DOHH2 (cell line): ENCODE results near the gene SLC1A3.

Source experiments
- H3F3A ChIP-seq: fragments of 200-600 bp; sonication (generic), shearing (Covaris generic); 2 replicates; pipeline ENCODE4 v1.6.0; 2016; ENCODE audit warnings: antibody characterized with exemption, mild to moderate bottlenecking; ENCODE audit not compliant: control insufficient read depth, insufficient read depth
- H3K27ac ChIP-seq: fragments of 200-600 bp; sonication (generic); 2 replicates; pipeline ENCODE4 v1.5.1; 2014; ENCODE audit warnings: low read depth, mild to moderate bottlenecking, low read length, moderate library complexity
- H3K27me3 ChIP-seq: fragments of 200-600 bp; sonication (generic); 2 replicates; pipeline ENCODE4 v1.6.1; 2014; ENCODE audit warnings: mild to moderate bottlenecking, low read length, mixed read lengths; ENCODE audit not compliant: control insufficient read depth
- H3K36me3 ChIP-seq: fragments of 200-600 bp; sonication (generic); 2 replicates; pipeline ENCODE4 v1.6.1; 2014; ENCODE audit warnings: mild to moderate bottlenecking, low read length, moderate library complexity, mixed read lengths; ENCODE audit not compliant: control insufficient read depth
- H3K4me1 ChIP-seq: fragments of 200-600 bp; sonication (generic); 2 replicates; pipeline ENCODE4 v1.6.1; 2014; ENCODE audit warnings: mild to moderate bottlenecking, low read length, mixed read lengths; ENCODE audit not compliant: control insufficient read depth
- H3K4me2 ChIP-seq: fragments of 200-600 bp; sonication (generic); 2 replicates; pipeline ENCODE4 v1.6.0; 2014; ENCODE audit warnings: mild to moderate bottlenecking, low read length, moderate library complexity
- H3K4me3 ChIP-seq: fragments of 200-600 bp; sonication (generic); 2 replicates; pipeline ENCODE4 v1.5.1; 2014; ENCODE audit warnings: mild to moderate bottlenecking, low read length, mixed read lengths
- H3K79me2 ChIP-seq: fragments of 200-600 bp; sonication (generic); 2 replicates; pipeline ENCODE4 v1.6.1; 2014; ENCODE audit warnings: mild to moderate bottlenecking, low read length, mixed read lengths; ENCODE audit not compliant: control insufficient read depth
- H3K9me2 ChIP-seq: fragments of 200-600 bp; sonication (generic); replicated peaks from 2 replicates; pipeline ENCODE4 v1.6.1; 2014; ENCODE audit warnings: mild to moderate bottlenecking, low read length, mixed read lengths; ENCODE audit not compliant: control insufficient read depth
- H3K9me3 ChIP-seq: fragments of 200-600 bp; sonication (generic); 2 replicates; pipeline ENCODE4 v1.6.1; 2014; ENCODE audit warnings: antibody characterized with exemption, low read length, mixed read lengths; ENCODE audit not compliant: control insufficient read depth, insufficient read depth
- H4K20me1 ChIP-seq: fragments of 200-600 bp; sonication (generic); 2 replicates; pipeline ENCODE4 v1.6.0; 2014; ENCODE audit warnings: low read depth, mild to moderate bottlenecking, antibody characterized with exemption, low read length, moderate library complexity; ENCODE audit not compliant: control insufficient read depth, insufficient read depth
- CTCF ChIP-seq: fragments of 200-600 bp; sonication (generic); IDR thresholded peaks from one replicate; pipeline ENCODE4 v1.5.1; 2014; ENCODE audit warnings: antibody characterized with exemption, mild to moderate bottlenecking, low read depth, low read length; ENCODE audit not compliant: poor library complexity, severe bottlenecking
- EZH2phosphoT487 ChIP-seq: fragments of 200-600 bp; sonication (generic); IDR thresholded peaks from 2 replicates; pipeline ENCODE4 v1.6.1; 2017; ENCODE audit warnings: borderline replicate concordance, mild to moderate bottlenecking, antibody characterized with exemption, low read length, moderate library complexity, mixed read lengths

SLC1A3 gene

DNA sequence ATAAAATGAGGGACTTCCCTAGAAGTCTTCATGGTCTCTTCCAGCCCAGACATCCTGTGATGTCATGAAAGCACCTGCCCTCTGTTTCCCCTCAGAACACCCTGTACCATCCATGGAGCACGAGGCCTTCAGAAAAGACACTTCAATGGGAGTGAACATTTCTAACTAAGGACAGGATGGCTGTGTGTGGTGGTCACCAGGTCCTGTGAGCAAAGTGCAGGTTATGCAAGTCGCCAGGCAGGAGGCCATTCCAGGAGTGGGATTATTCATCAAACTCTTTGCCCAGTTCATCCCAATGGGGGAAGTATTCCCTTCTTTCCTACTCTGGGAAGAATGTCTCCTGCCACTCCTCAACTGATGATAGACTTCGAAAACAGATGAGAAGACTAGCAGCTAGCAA lies 80.5 kb downstream of the SLC1A3 start:
- peaks cover 8% of the 10 kb centered on the region for H3F3A ChIP-seq
- H3K9me3 ChIP-seq, result no peaks in the 10 kb centered on the region
- no peak for TF ChIP-seq CTCF
- no peak for TF ChIP-seq EZH2phosphoT487
- no peak overlapping the region for H3K4me3 ChIP-seq
- no peaks in the 10 kb centered on the region for H3K9me2 ChIP-seq
- peaks cover 35% of the 10 kb centered on the region for H3K4me1 ChIP-seq
- no peaks in the 10 kb centered on the region for H4K20me1 ChIP-seq
- H3K27me3 ChIP-seq, result no peaks in the 10 kb centered on the region
- no peaks in the 10 kb centered on the region for H3K79me2 ChIP-seq
- no peaks in the 10 kb centered on the region for H3K36me3 ChIP-seq
- H3K4me2 ChIP-seq, result no peak overlapping the region
- no peak overlapping the region for H3K27ac ChIP-seq

DNA sequence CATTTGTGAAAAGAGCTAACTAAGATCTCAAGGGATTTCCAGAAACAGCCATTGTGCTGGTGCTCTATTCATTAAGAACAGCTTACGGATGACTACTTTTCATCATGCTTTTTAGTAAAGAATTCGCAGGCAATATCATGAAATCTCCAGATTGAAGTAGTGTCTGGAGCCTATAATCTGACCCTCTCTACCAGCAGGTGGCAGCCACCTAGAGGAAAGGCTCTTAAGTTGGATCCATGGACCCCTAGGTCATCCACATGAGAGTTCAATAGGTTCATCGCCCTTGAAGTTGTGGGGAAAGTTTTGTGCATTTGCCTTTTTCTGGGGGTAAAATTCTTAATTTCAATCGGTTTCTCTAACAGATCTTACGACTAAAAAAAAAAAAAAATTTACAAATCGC lies 82.3 kb downstream of the SLC1A3 start:
- TF ChIP-seq CTCF (peak; percentile 53), EZH2phosphoT487 (no peak)
- H3K27me3 ChIP-seq, result no peaks in the 10 kb centered on the region
- no peaks in the 10 kb centered on the region for H4K20me1 ChIP-seq
- no peaks in the 10 kb centered on the region for H3K36me3 ChIP-seq
- H3F3A ChIP-seq, result peaks cover 8% of the 10 kb centered on the region
- no peaks in the 10 kb centered on the region for H3K9me3 ChIP-seq
- H3K4me1 ChIP-seq, result peaks cover 52% of the 10 kb centered on the region
- no peaks in the 10 kb centered on the region for H3K79me2 ChIP-seq
- H3K9me2 ChIP-seq, result no peaks in the 10 kb centered on the region
- H3K4me2 ChIP-seq, result no peak overlapping the region
- no peak overlapping the region for H3K27ac ChIP-seq
- no peak overlapping the region for H3K4me3 ChIP-seq

DNA sequence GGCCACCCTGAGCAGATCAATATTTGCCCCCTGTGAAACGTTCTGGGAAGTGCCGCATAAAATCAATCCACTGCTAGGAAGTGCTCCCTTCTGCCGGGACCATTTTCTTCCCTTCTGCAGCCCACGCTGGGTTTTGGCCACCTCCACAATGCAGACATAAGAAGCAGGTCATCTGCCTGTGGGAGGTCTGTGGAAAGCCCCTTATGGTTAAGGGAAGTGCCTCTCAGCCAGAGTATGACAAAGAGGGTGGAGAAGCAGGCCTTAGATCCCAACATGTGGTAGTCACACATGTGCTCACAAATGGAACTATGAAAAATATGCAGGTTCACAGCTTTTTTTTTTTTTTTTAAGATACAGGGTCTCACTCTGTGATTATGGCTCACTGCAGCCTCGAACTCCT lies 82.8 kb downstream of the SLC1A3 start:
- Histone ChIP-seq H3K4me2 (peak overlapping the region; percentile 97; the same call in 1 of the 2 replicates), H3K4me3 (no peak overlapping the region), H3K27ac (no peak overlapping the region)

More for the DNA sequence above, 82.8 kb downstream of the SLC1A3 start:
- no peaks in the 10 kb centered on the region for H3K36me3 ChIP-seq
- no peaks in the 10 kb centered on the region for H3K9me3 ChIP-seq
- H3K4me1 ChIP-seq, result peaks cover 52% of the 10 kb centered on the region
- peaks cover 8% of the 10 kb centered on the region for H3F3A ChIP-seq
- no peaks in the 10 kb centered on the region for H3K27me3 ChIP-seq
- TF ChIP-seq CTCF (no peak), EZH2phosphoT487 (no peak)
- no peaks in the 10 kb centered on the region for H3K79me2 ChIP-seq
- no peaks in the 10 kb centered on the region for H3K9me2 ChIP-seq
- no peaks in the 10 kb centered on the region for H4K20me1 ChIP-seq
